Smooth muscle cell (in vitro differentiated cells): ENCODE results near the gene SORD. TPM values are rescaled to one million over a fixed set of nuclear protein-coding genes. Genes with fewer than 3 reads are reported as not detected.
A peak's percentile ranks its signal among the peaks of the same experiment; 100 is the strongest.
"Not testable (repeated sequence)": the region's sequence is repeated elsewhere in the genome, so short reads cannot be mapped to it uniquely, and the experiment has no call there.

Experiments
- DNase-seq: peaks from one replicate; lab custom pipeline; 2025; ENCODE audit not compliant: unreplicated experiment; lab: John Stamatoyannopoulos, UW
- H2AFZ ChIP-seq: fragments of 200-600 bp; sonication (generic); 2 replicates; pipeline ENCODE4 v1.6.0; 2016; ENCODE audit warnings: antibody characterized with exemption, low read depth, mild to moderate bottlenecking
- H3F3A ChIP-seq: fragments of 200-600 bp; sonication (generic); 2 replicates; pipeline ENCODE4 v1.6.0; 2017; ENCODE audit warnings: antibody characterized with exemption, low read depth
- H3K27ac ChIP-seq: fragments of 200-600 bp; sonication (generic); 2 replicates; pipeline ENCODE4 v1.5.1; 2016; ENCODE audit warnings: low read depth, mild to moderate bottlenecking
- H3K27me3 ChIP-seq: fragments of 200-600 bp; sonication (generic); 2 replicates; pipeline ENCODE4 v1.6.1; 2016; ENCODE audit warnings: low read depth, mild to moderate bottlenecking
- H3K36me3 ChIP-seq: fragments of 200-600 bp; sonication (generic); 2 replicates; pipeline ENCODE4 v1.5.1; 2016; ENCODE audit warnings: low read depth
- H3K4me1 ChIP-seq: fragments of 200-600 bp; sonication (generic); 2 replicates; pipeline ENCODE4 v1.5.1; 2016; ENCODE audit warnings: low read depth
- H3K4me2 ChIP-seq: fragments of 200-600 bp; sonication (generic); 2 replicates; pipeline ENCODE4 v1.6.0; 2016; ENCODE audit warnings: mild to moderate bottlenecking
- H3K4me3 ChIP-seq: fragments of 200-600 bp; sonication (generic); 2 replicates; pipeline ENCODE4 v1.5.1; 2016; ENCODE audit warnings: mild to moderate bottlenecking
- H3K79me2 ChIP-seq: fragments of 200-600 bp; sonication (generic); 2 replicates; pipeline ENCODE4 v1.6.0; 2016; ENCODE audit warnings: low read depth, mild to moderate bottlenecking
- H3K9ac ChIP-seq: fragments of 200-600 bp; sonication (generic); 2 replicates; pipeline ENCODE4 v1.6.0; 2016; ENCODE audit warnings: low read depth
- H3K9me3 ChIP-seq: fragments of 200-600 bp; sonication (generic); replicated peaks from 2 replicates; pipeline ENCODE4 v1.5.1; 2016; ENCODE audit warnings: low read depth
- H4K20me1 ChIP-seq: fragments of 200-600 bp; sonication (generic); 2 replicates; pipeline ENCODE4 v1.6.0; 2016; ENCODE audit warnings: low read depth
- CTCF ChIP-seq: fragments of 200-600 bp; sonication (generic); IDR thresholded peaks from 2 replicates; pipeline ENCODE4 v1.5.1; 2017; ENCODE audit warnings: borderline replicate concordance, mild to moderate bottlenecking, antibody characterized with exemption; ENCODE audit not compliant: insufficient read depth, poor library complexity, severe bottlenecking
- WGBS: methylation state at CpG from one replicate; pipeline ENCODE4 v1.1.7; 2016; ENCODE audit warnings: low lambda C conversion rate; 5-methylcytosine and 5-hydroxymethylcytosine counted together
- polyA plus RNA-seq: library from polyadenylated mRNA; unstranded; fragments of >200 nt; fragmentation: Nextera tagmentation; extraction: Ambion mirVana; gene quantifications from 2 replicates; pipeline ENCODE4 v1.2.1, GENCODE V29; 2016
- total RNA-seq: library from RNA; depleted of rRNA; stranded (reverse); fragments of >200 nt; gene quantifications from 2 replicates; pipeline ENCODE4 v1.2.3, GENCODE V29; 2014

SORD gene
- total and polyA plus RNA-seq, 2 experiments from 2014 or later, result 22.1 to 26.8 TPM

- not testable (repeated sequence) for H3K4me2 ChIP-seq, H3K36me3 ChIP-seq, DNase-seq, H3K4me3 ChIP-seq, H3K9ac ChIP-seq, H3F3A ChIP-seq, H3K27me3 ChIP-seq, H4K20me1 ChIP-seq, H3K27ac ChIP-seq, H3K4me1 ChIP-seq, H3K79me2 ChIP-seq, H2AFZ ChIP-seq, H3K9me3 ChIP-seq
- WGBS, result 98% methylated on average over 3 of the region's 3 CpGs
Measured at GRCh38 chr15:45080593-45080992, 57.6 kb downstream of the SORD start.

GRCh38 chr15:45082412-45082811 is 59.4 kb downstream of the SORD start:
- not testable (repeated sequence) for H3F3A ChIP-seq, DNase-seq, H3K4me3 ChIP-seq, H3K9ac ChIP-seq, H4K20me1 ChIP-seq, H3K79me2 ChIP-seq, H3K4me1 ChIP-seq, H3K9me3 ChIP-seq, H3K36me3 ChIP-seq, H2AFZ ChIP-seq, H3K27ac ChIP-seq
- Histone ChIP-seq H3K4me2 (peak overlapping the region; percentile 37), H3K27me3 (peaks cover 11% of the 10 kb centered on the region)
- 27% methylated on average over 10 of the region's 10 CpGs for WGBS

- no peak for DNase-seq
- H3K4me2 ChIP-seq, result no peak overlapping the region
- H3K4me1 ChIP-seq, result no peaks in the 10 kb centered on the region
- no peaks in the 10 kb centered on the region for H3K36me3 ChIP-seq
- H3K9ac ChIP-seq, result no peak overlapping the region
- no peaks in the 10 kb centered on the region for H3F3A ChIP-seq
- H2AFZ ChIP-seq, result no peak overlapping the region
- TF ChIP-seq CTCF, result no peak
- no peaks in the 10 kb centered on the region for H3K79me2 ChIP-seq
- H3K9me3 ChIP-seq, result no peaks in the 10 kb centered on the region
- H3K27me3 ChIP-seq, result peaks cover 11% of the 10 kb centered on the region
- H3K27ac ChIP-seq, result no peak overlapping the region
- no peaks in the 10 kb centered on the region for H4K20me1 ChIP-seq
- H3K4me3 ChIP-seq, result no peak overlapping the region
Measured at GRCh38 chr15:45083223-45083622, 60.2 kb downstream of the SORD start.

GRCh38 chr15:45084163-45084562 is 61.2 kb downstream of the SORD start:
- Histone ChIP-seq H3K27me3 (peaks cover 11% of the 10 kb centered on the region), H3K4me1 (no peaks in the 10 kb centered on the region), H3K79me2 (no peaks in the 10 kb centered on the region), H3K9ac (no peak overlapping the region), H2AFZ (no peak overlapping the region), H3K9me3 (no peaks in the 10 kb centered on the region), H3K36me3 (no peaks in the 10 kb centered on the region), H4K20me1 (peaks cover 1% of the 10 kb centered on the region), H3K4me3 (no peak overlapping the region), H3K4me2 (no peak overlapping the region), H3K27ac (no peak overlapping the region), H3F3A (no peaks in the 10 kb centered on the region)
- WGBS, result 89% methylated on average over 3 of the region's 3 CpGs
- TF ChIP-seq CTCF, result no peak
- no peak for DNase-seq

GRCh38 chr15:45087513-45087912 is 64.5 kb downstream of the SORD start:
- H3K79me2 ChIP-seq, result no peaks in the 10 kb centered on the region
- no peaks in the 10 kb centered on the region for H3K9me3 ChIP-seq
- peaks cover 4% of the 10 kb centered on the region for H4K20me1 ChIP-seq
- no peak for DNase-seq
- no peaks in the 10 kb centered on the region for H3K36me3 ChIP-seq
- no peak for TF ChIP-seq CTCF
- H3F3A ChIP-seq, result no peaks in the 10 kb centered on the region
- no peak overlapping the region for H2AFZ ChIP-seq
- no peak overlapping the region for H3K27ac ChIP-seq
- WGBS, result 54% methylated on average over 1 of the region's 1 CpG
- H3K4me2 ChIP-seq, result no peak overlapping the region
- no peak overlapping the region for H3K4me3 ChIP-seq
- no peak overlapping the region for H3K9ac ChIP-seq
- H3K4me1 ChIP-seq, result no peaks in the 10 kb centered on the region
- peaks cover 11% of the 10 kb centered on the region for H3K27me3 ChIP-seq
